NCI-H1105 treated with DMSO at 0.1 percent for 48 hours (cell line): ENCODE results near the gene PARS2.

Experiments used
- DNase-seq: peaks from one replicate; lab custom pipeline; 2025; lab: John Stamatoyannopoulos, UW

Gene PARS2

GRCh38 chr1:54736685-54737084, 27.6 kb downstream of the PARS2 start:
- no peak for DNase-seq

- DNase-seq, result no peak
Observed at GRCh38 chr1:54728027-54728426, 36.3 kb downstream of the PARS2 start.

GRCh38 chr1:54724771-54725170, 39.6 kb downstream of the PARS2 start:
- DNase-seq, result no peak

GRCh38 chr1:54723985-54724384, 40.3 kb downstream of the PARS2 start:
- peak; percentile 3 for DNase-seq

GRCh38 chr1:54721719-54722118, 42.6 kb downstream of the PARS2 start:
- DNase-seq, result no peak

- DNase-seq, result no peak
Observed at GRCh38 chr1:54716299-54717047, 47.9 kb downstream of the PARS2 start.

- DNase-seq, result peak; percentile 86
Observed at GRCh38 chr1:54715493-54716298, 48.6 kb downstream of the PARS2 start, which contains the start of gene TTC4. Gene TTC4 (plus strand): TSS chr1:54715861. CDS start chr1:54715909, 48 bp downstream.

GRCh38 chr1:54714881-54715492, 49.3 kb downstream of the PARS2 start:
- no peak for DNase-seq

GRCh38 chr1:54711536-54711935, 52.8 kb downstream of the PARS2 start:
- no peak for DNase-seq

- no peak for DNase-seq
Observed at GRCh38 chr1:54710841-54711240, 53.5 kb downstream of the PARS2 start.

GRCh38 chr1:54710434-54710833, 53.9 kb downstream of the PARS2 start:
- no peak for DNase-seq

GRCh38 chr1:54709547-54710292, 54.6 kb downstream of the PARS2 start:
- no peak for DNase-seq

GRCh38 chr1:54708385-54708784, 55.9 kb downstream of the PARS2 start:
- DNase-seq, result no peak
